ENCODE measurements around the gene SYNCRIP. TPM values are rescaled to one million over a fixed set of nuclear protein-coding genes. Genes with fewer than 3 reads are reported as not detected.

SYNCRIP gene
- total and polyA plus RNA-seq, 2 of the 13 experiments (the other 11 are each of a cell fraction or from before 2014, with no cell fraction given), result 8.1 to 112 TPM

DNA sequence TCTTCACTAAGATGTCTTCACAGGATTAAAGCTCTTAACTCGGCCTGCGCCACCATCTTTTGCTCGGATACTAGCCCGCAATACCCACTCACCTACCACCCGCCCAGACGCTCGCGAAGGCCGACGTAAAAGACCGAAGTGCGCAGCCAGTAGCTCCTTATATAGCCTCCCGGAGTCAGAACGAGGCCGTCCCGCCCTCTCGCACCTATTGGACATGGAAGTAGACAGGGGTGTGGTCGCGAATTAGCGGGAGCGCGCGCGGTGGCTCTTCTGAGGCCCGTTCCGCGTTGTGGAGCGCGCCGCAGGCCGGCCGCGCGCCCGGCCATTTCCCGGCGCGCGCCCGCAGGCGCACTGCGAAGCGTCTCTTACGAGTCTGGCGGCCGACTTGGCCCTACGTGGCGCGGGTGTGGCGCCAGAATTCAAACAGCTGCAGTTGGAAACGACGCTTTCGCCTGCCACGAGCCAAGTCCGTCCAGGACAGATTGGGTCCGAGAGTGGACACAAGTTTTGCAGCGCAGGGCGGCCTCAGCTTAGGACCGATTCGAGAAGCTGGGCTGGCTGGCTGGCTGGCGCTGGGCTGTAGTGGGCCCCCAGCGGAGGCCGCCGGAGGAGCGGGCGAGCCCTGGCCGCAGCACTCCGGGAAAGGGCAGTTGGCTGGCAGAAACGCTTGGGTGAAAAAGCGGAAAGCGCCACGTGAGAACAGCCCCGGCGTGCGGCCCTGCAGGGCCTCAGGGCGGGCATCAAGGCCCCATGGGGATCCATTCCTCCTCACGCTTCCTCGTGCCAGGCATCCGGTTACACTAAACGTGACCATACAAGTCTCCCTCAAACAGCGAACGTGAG is 36.1 kb upstream of the SYNCRIP start (continued):
- TF ChIP-seq ZSCAN25 (CRISPR knock-in tag; IDR thresholded peaks at IDR 0.05), result peak; percentile 85
- TF ChIP-seq, protein P1, sequence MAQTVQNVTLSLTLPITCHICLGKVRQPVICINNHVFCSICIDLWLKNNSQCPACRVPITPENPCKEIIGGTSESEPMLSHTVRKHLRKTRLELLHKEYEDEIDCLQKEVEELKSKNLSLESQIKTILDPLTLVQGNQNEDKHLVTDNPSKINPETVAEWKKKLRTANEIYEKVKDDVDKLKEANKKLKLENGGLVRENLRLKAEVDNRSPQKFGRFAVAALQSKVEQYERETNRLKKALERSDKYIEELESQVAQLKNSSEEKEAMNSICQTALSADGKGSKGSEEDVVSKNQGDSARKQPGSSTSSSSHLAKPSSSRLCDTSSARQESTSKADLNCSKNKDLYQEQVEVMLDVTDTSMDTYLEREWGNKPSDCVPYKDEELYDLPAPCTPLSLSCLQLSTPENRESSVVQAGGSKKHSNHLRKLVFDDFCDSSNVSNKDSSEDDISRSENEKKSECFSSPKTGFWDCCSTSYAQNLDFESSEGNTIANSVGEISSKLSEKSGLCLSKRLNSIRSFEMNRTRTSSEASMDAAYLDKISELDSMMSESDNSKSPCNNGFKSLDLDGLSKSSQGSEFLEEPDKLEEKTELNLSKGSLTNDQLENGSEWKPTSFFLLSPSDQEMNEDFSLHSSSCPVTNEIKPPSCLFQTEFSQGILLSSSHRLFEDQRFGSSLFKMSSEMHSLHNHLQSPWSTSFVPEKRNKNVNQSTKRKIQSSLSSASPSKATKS (CRISPR knock-in tag; IDR thresholded peaks at IDR 0.05), result no peak; the same call in none of the 2 replicates
- TF ChIP-seq, protein P2, sequence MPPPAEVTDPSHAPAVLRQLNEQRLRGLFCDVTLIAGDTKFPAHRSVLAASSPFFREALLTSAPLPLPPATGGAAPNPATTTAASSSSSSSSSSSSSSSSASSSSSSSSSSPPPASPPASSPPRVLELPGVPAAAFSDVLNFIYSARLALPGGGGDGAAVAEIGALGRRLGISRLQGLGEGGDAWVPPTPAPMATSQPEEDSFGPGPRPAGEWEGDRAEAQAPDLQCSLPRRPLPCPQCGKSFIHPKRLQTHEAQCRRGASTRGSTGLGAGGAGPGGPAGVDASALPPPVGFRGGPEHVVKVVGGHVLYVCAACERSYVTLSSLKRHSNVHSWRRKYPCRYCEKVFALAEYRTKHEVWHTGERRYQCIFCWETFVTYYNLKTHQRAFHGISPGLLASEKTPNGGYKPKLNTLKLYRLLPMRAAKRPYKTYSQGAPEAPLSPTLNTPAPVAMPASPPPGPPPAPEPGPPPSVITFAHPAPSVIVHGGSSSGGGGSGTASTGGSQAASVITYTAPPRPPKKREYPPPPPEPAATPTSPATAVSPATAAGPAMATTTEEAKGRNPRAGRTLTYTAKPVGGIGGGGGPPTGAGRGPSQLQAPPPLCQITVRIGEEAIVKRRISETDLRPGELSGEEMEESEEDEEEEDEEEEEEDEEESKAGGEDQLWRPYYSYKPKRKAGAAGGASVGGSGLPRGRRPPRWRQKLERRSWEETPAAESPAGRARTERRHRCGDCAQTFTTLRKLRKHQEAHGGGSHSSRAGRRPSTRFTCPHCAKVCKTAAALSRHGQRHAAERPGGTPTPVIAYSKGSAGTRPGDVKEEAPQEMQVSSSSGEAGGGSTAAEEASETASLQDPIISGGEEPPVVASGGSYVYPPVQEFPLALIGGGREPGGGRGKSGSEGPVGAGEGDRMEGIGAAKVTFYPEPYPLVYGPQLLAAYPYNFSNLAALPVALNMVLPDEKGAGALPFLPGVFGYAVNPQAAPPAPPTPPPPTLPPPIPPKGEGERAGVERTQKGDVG (CRISPR knock-in tag; IDR thresholded peaks at IDR 0.05; ENCODE audit: borderline replicate concordance), result 0 out of 2 replicates have a peak, but pooled peaks have one; percentile 34
- TF ChIP-seq SKI (IDR thresholded peaks at IDR 0.05; ENCODE audit: partially characterized antibody), result peak; percentile 48
- TF ChIP-seq, protein P3, sequence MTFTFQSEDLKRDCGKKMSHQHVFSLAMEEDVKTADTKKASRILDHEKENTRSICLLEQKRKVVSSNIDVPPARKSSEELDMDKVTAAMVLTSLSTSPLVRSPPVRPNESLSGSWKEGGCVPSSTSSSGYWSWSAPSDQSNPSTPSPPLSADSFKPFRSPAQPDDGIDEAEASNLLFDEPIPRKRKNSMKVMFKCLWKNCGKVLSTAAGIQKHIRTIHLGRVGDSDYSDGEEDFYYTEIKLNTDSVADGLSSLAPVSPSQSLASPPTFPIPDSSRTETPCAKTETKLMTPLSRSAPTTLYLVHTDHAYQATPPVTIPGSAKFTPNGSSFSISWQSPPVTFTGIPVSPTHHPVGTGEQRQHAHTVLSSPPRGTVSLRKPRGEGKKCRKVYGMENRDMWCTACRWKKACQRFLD (CRISPR knock-in tag; IDR thresholded peaks at IDR 0.05; ENCODE audit: borderline replicate concordance), result peak; percentile 94; the same call in 1 of the 2 replicates
- no peak for TF ChIP-seq GFI1 (CRISPR knock-in tag; IDR thresholded peaks at IDR 0.05; ENCODE audit: borderline replicate concordance)
- peak; percentile 74 for TF ChIP-seq SIX4 (CRISPR knock-in tag; IDR thresholded peaks at IDR 0.05)
- no peak for TF ChIP-seq NR3C1 (CRISPR knock-in tag; IDR thresholded peaks at IDR 0.05)
- TF ChIP-seq, protein P4, sequence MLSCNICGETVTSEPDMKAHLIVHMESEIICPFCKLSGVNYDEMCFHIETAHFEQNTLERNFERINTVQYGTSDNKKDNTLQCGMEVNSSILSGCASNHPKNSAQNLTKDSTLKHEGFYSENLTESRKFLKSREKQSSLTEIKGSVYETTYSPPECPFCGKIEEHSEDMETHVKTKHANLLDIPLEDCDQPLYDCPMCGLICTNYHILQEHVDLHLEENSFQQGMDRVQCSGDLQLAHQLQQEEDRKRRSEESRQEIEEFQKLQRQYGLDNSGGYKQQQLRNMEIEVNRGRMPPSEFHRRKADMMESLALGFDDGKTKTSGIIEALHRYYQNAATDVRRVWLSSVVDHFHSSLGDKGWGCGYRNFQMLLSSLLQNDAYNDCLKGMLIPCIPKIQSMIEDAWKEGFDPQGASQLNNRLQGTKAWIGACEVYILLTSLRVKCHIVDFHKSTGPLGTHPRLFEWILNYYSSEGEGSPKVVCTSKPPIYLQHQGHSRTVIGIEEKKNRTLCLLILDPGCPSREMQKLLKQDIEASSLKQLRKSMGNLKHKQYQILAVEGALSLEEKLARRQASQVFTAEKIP (CRISPR knock-in tag; IDR thresholded peaks at IDR 0.05; ENCODE audit: borderline replicate concordance), result no peak
- TF ChIP-seq FOSL2 (CRISPR knock-in tag; IDR thresholded peaks at IDR 0.05), result peak; percentile 55
- TF ChIP-seq TGIF2 (CRISPR knock-in tag; IDR thresholded peaks at IDR 0.05), result peak; percentile 89
- TF ChIP-seq, protein P5, sequence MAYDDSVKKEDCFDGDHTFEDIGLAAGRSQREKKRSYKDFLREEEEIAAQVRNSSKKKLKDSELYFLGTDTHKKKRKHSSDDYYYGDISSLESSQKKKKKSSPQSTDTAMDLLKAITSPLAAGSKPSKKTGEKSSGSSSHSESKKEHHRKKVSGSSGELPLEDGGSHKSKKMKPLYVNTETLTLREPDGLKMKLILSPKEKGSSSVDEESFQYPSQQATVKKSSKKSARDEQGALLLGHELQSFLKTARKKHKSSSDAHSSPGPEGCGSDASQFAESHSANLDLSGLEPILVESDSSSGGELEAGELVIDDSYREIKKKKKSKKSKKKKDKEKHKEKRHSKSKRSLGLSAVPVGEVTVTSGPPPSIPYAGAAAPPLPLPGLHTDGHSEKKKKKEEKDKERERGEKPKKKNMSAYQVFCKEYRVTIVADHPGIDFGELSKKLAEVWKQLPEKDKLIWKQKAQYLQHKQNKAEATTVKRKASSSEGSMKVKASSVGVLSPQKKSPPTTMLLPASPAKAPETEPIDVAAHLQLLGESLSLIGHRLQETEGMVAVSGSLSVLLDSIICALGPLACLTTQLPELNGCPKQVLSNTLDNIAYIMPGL (CRISPR knock-in tag; IDR thresholded peaks at IDR 0.05; ENCODE audit: borderline replicate concordance in 1 of 2, low read depth in 1 of 2), result peak; percentile 63 to 86; a peak in 3 of 4 replicates
- TF ChIP-seq ZNF441 (CRISPR knock-in tag; IDR thresholded peaks at IDR 0.05; ENCODE audit: borderline replicate concordance), result no peak; the same call in 1 of the 2 replicates
- TF ChIP-seq, protein P6, sequence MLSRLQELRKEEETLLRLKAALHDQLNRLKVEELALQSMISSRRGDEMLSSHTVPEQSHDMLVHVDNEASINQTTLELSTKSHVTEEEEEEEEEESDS (CRISPR knock-in tag; IDR thresholded peaks at IDR 0.05; ENCODE audit: borderline replicate concordance), result 0 out of 2 replicates have a peak, but pooled peaks have one; percentile 2
- TF ChIP-seq NCOR1 (IDR thresholded peaks at IDR 0.05; ENCODE audit: borderline replicate concordance, low read length), result no peak; the same call in 1 of the 2 replicates
- peak; percentile 62 for TF ChIP-seq CREM (IDR thresholded peaks at IDR 0.05)
- no peak; the same call in 1 of the 2 replicates for TF ChIP-seq CREM (CRISPR knock-in tag; IDR thresholded peaks at IDR 0.05)

Data from HepG2 (cell line).